WTC11 (cell line): Measurements from ENCODE around the gene CYTH3. TPM values are rescaled to one million over a fixed set of nuclear protein-coding genes. Genes with fewer than 3 reads are reported as not detected.

ENCODE experiments used
- AFF4 ChIP-seq: sonication (generic); formaldehyde crosslinking; IDR thresholded peaks from 2 replicates; pipeline ENCODE4 v1.8.1; 2023; ENCODE audit warnings: mild to moderate bottlenecking, missing genetic modification reagents, borderline replicate concordance
- ATF1 ChIP-seq: sonication (generic); formaldehyde crosslinking; IDR thresholded peaks from 2 replicates; pipeline ENCODE4 v1.8.1; 2023; ENCODE audit warnings: mild to moderate bottlenecking, moderate library complexity, missing genetic modification reagents
- ATF2 ChIP-seq: sonication (generic); formaldehyde crosslinking; IDR thresholded peaks from 2 replicates; pipeline ENCODE4 v1.8.1; 2022; ENCODE audit warnings: low read depth, missing genetic modification reagents, borderline replicate concordance
- CDX4 ChIP-seq: fragments of 250-450 bp; sonication (Bioruptor Pico); IDR thresholded peaks from 2 replicates; pipeline ENCODE4 v1.9.0; 2021; ENCODE audit warnings: moderate library complexity, mild to moderate bottlenecking, inconsistent platforms, borderline replicate concordance
- CTCF ChIP-seq: fragments of 200-600 bp; IDR thresholded peaks from 2 replicates; pipeline ENCODE4 v1.8.0; 2022; ENCODE audit warnings: antibody characterized with exemption
- E2F4 ChIP-seq: sonication (generic); formaldehyde crosslinking; IDR thresholded peaks from 2 replicates; pipeline ENCODE4 v1.8.1; 2022; ENCODE audit warnings: low read depth, mild to moderate bottlenecking, moderate library complexity, missing genetic modification reagents, borderline replicate concordance
- ESRRA ChIP-seq: sonication (generic); formaldehyde crosslinking; IDR thresholded peaks from 2 replicates; pipeline ENCODE4 v1.8.1; 2022; ENCODE audit warnings: mild to moderate bottlenecking, missing genetic modification reagents, borderline replicate concordance
- ETV6 ChIP-seq: sonication (generic); formaldehyde crosslinking; IDR thresholded peaks from 2 replicates; pipeline ENCODE4 v1.8.1; 2022; ENCODE audit warnings: mild to moderate bottlenecking, missing genetic modification reagents
- HMGA2 ChIP-seq: fragments of 250-450 bp; sonication (Bioruptor Pico); IDR thresholded peaks from 2 replicates; pipeline ENCODE4 v1.4.0; 2021; ENCODE audit warnings: mild to moderate bottlenecking, moderate library complexity
- MAX ChIP-seq: sonication (generic); formaldehyde crosslinking; IDR thresholded peaks from 2 replicates; pipeline ENCODE4 v1.8.0; 2022; ENCODE audit warnings: mild to moderate bottlenecking, missing genetic modification reagents
- MXD4 ChIP-seq: fragments of 250-450 bp; sonication (Bioruptor Pico); IDR thresholded peaks from 2 replicates; pipeline ENCODE4 v1.8.0; 2021; ENCODE audit warnings: mild to moderate bottlenecking, moderate library complexity, borderline replicate concordance
- NR2C2 ChIP-seq: sonication (generic); formaldehyde crosslinking; IDR thresholded peaks from 2 replicates; pipeline ENCODE4 v1.8.0; 2022; ENCODE audit warnings: mild to moderate bottlenecking, missing genetic modification reagents
- PREB ChIP-seq: sonication (generic); formaldehyde crosslinking; IDR thresholded peaks from 2 replicates; pipeline ENCODE4 v1.8.1; 2022; ENCODE audit warnings: mild to moderate bottlenecking, missing genetic modification reagents, moderate library complexity, borderline replicate concordance
- SOX15 ChIP-seq: fragments of 250-450 bp; sonication (Bioruptor Pico); IDR thresholded peaks from 2 replicates; pipeline ENCODE4 v1.9.0; 2021; ENCODE audit warnings: mild to moderate bottlenecking
- TEAD4 ChIP-seq: sonication (generic); formaldehyde crosslinking; IDR thresholded peaks from 2 replicates; pipeline ENCODE4 v1.8.0; 2022; ENCODE audit warnings: mild to moderate bottlenecking, missing genetic modification reagents
- USF1 ChIP-seq: sonication (generic); formaldehyde crosslinking; IDR thresholded peaks from 2 replicates; pipeline ENCODE4 v1.8.0; 2022; ENCODE audit warnings: mild to moderate bottlenecking, missing genetic modification reagents
- ZNF263 ChIP-seq: sonication (generic); formaldehyde crosslinking; IDR thresholded peaks from 2 replicates; pipeline ENCODE4 v1.8.1; 2022; ENCODE audit warnings: low read depth, mild to moderate bottlenecking, moderate library complexity, missing genetic modification reagents
- ZNF317 ChIP-seq: sonication (generic); formaldehyde crosslinking; IDR thresholded peaks from 2 replicates; pipeline ENCODE4 v1.8.1; 2023; ENCODE audit warnings: low read depth, mild to moderate bottlenecking, moderate library complexity, missing genetic modification reagents, borderline replicate concordance
- ZNF396 ChIP-seq: fragments of 250-450 bp; sonication (Bioruptor Pico); IDR thresholded peaks from 2 replicates; pipeline ENCODE4 v1.8.0; 2021; ENCODE audit warnings: mild to moderate bottlenecking, moderate library complexity, borderline replicate concordance
- ZNF423 ChIP-seq: fragments of 250-450 bp; sonication (Bioruptor Pico); IDR thresholded peaks from 2 replicates; pipeline ENCODE4 v2.1.2; 2022; ENCODE audit warnings: mild to moderate bottlenecking, moderate library complexity
- total RNA-seq: library from RNA; stranded (reverse); gene quantifications from 3 replicates; pipeline ENCODE4 v1.2.3, GENCODE V29; 2021

Gene CYTH3
- total RNA-seq, 1 experiment from 2014 or later: 13.2 TPM

GRCh38 chr7:6272481-6273323 is at the start of gene CYTH3 (continued):
- TF ChIP-seq CTCF (no peak), MXD4 (no peak), ETV6 (CRISPR knock-in tag) (peak; percentile 41; the same call in 1 of the 2 replicates), NR2C2 (CRISPR knock-in tag) (no peak), PREB (CRISPR knock-in tag) (no peak), ZNF423 (no peak), USF1 (peak; percentile 73; the same call in 1 of the 2 replicates), HMGA2 (CRISPR knock-in tag) (no peak), ESRRA (CRISPR knock-in tag) (no peak), ATF2 (no peak), SOX15 (CRISPR knock-in tag) (no peak), E2F4 (CRISPR knock-in tag) (no peak), ZNF396 (no peak), ZNF317 (no peak), CDX4 (CRISPR knock-in tag) (no peak), MAX (CRISPR knock-in tag) (no peak), TEAD4 (no peak), ATF1 (no peak), AFF4 (CRISPR knock-in tag) (no peak), ZNF263 (CRISPR knock-in tag) (no peak)
